UCSD-AML1 (cell line): Measurements from ENCODE around the gene LYSMD1.

Experiments
- DNase-seq: peaks from one replicate; lab custom pipeline; 2025; ENCODE audit not compliant: unreplicated experiment; lab: John Stamatoyannopoulos, UW

LYSMD1 gene

GRCh38 chr1:151176514-151177045 is 10.9 kb upstream of the LYSMD1 start:
- DNase-seq, result no peak

DNA sequence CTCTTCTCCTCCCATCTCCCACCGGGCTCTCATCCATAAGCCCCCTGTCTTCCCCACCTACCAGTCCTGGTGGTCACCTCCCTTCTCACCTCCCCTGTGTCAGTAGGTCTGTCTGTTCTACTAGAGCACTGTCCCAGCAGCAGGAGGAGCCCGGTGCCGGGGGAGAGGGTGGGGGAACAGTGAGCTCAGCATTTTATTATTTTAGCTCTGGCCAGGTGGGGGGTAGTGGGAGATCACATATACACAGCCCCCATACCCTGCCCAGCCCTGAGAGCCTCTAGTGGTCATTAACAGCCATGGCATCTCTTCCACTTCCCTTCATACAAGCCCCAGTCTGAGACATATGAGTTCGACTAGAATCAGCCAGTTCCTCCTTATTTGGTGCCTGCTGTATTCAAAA is 10.2 kb upstream of the LYSMD1 start, which contains the start of gene TMOD4:
TMOD4 (minus strand) TSS at position 119 of the 400 bp plus-strand sequence. CDS start 1,106 bp downstream, outside the sequence.
- no peak for DNase-seq

DNA sequence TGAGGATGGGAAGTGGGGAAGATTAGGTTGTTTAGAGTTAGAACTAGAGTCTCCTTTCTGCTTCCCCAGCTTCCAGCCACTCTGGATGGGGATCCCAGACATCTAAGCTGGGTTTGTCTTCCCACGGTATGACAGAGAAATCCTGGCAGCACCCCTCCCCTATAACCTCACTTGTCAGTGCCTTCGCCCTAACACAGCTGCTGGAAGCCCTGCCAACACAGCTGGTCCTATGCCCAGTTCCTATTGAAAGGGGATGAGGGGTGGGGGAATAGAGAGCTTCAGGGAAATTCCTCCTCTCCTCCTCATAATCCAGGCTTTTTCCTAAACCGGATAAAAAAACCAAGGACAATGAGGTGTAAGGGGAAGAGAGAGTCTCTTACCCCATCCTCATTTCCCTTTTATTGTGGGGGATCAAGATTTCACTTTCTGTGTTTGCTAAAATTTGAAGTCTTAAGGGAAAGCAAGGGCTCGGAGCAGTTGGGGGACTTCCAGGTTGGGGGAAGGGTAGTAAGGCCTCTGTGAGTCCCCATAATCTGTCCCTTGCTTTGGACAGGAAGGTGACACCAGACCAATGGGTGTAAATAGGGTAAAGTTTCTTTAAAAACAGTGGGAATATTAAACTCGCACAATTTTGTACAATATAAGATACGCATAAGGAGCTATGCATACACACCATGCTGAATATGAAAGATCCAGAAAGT is 9.5 kb upstream of the LYSMD1 start:
- no peak for DNase-seq

DNA sequence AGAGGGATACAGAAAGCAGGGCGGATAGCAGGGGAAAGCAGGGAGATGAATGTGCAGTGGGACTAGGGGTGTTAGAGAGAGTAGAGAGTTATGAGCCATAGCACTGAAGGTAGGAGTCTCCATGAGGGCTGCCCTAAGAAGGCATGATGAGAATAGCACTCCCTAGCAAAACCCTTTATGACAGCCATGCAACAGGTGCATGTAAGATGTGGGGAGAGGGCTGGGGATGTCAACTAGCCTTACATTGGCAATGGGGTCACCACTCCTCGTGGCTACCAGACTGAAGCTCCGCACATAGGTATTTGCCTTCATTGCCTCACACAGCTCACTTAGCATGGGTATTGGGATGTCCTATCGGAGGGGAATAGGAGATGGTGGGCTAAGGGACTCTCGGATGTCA is 5.5 kb upstream of the LYSMD1 start:
- no peak for DNase-seq

GRCh38 chr1:151167116-151167515 is 1.4 kb upstream of the LYSMD1 start:
- no peak for DNase-seq

GRCh38 chr1:151166505-151166956 is 829 bp upstream of the LYSMD1 start:
- DNase-seq, result peak; percentile 52

- no peak for DNase-seq
Observed at GRCh38 chr1:151165281-151165737, 393 bp downstream of the LYSMD1 start.

- no peak for DNase-seq
Observed at GRCh38 chr1:151164732-151165280, 896 bp downstream of the LYSMD1 start.

- no peak for DNase-seq
Observed at GRCh38 chr1:151159373-151159772, 6.3 kb downstream of the LYSMD1 start.

DNA sequence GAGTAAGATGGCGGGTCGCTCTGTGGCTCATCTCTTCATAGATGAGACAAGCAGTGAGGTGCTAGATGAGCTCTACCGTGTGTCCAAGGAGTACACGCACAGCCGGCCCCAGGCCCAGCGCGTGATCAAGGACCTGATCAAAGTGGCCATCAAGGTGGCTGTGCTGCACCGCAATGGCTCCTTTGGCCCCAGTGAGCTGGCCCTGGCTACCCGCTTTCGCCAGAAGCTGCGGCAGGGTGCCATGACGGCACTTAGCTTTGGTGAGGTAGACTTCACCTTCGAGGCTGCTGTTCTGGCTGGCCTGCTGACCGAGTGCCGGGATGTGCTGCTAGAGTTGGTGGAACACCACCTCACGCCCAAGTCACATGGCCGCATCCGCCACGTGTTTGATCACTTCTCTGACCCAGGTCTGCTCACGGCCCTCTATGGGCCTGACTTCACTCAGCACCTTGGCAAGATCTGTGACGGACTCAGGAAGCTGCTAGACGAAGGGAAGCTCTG is 6.9 kb downstream of the LYSMD1 start:
- DNase-seq, result no peak

DNA sequence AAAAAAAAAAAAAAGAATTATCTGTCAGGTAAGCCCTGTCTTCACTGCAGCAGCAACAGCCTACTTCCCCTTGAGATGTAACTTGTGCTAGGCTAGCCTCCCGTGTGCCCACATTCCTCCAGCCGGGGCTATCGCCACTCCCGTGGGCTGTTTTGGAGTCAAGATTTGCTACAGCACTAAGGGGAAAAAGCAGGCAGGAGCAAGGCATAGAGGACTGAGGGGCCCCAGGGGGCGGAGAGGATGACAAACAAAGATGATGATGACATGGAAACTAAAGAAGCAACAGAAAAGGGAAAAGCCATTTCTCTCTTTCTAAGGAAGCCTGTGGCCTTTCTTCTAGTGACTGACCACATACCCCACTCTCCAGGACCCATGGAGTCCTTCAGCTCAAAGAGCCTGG is 7.4 kb downstream of the LYSMD1 start:
- DNase-seq, result peak; percentile 21

DNA sequence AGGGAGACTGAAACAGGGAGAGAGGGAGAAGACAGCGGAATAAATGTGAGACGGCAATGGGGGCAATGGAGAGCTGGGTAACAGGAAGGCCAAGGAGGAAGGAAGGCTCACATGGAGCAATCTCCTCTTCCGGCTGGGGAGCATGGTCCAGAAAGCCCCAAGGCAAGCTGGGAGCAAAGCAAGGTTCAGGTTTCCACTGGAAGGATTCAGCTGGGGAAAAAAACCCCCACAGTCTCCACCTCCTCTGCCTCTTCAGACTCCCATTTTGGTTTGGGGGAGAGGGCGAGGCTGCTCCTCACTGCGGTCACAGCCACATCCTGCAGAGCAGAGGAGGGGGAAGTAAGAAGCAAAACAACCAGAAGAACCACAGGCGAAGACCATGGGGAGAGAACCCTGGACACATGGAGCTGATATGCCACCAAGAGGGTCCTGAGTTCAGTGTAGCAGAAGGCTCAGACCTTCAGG is 8.6 kb downstream of the LYSMD1 start:
- peak; percentile 89 for DNase-seq

- DNase-seq, result peak; percentile 84
Observed at GRCh38 chr1:151156515-151156819, 9.2 kb downstream of the LYSMD1 start, which contains the start of gene TNFAIP8L2. TSS of gene TNFAIP8L2 (plus strand) at chr1:151156649. CDS start at chr1:151158698, 2,049 bp downstream.

DNA sequence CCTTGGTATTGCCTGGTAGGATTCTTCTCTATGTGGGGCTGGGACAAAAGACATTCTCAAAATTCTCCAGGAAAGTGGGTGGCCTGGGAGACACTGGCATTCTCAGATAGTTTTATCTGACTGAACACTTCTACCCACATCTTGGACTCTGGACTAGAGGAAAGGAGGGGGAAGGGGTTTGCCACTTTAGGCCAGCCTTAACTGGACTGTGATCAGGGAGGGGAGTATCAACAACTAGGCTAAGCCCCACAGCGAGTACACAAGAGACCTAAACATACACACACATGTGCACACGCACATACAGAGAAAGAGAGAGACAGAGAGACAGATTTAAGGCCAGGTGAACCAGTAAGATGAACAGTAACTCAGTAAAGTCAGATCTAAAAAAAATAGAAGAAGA is 18.0 kb downstream of the LYSMD1 start:
- DNase-seq, result no peak

- peak; percentile 49 for DNase-seq
Observed at GRCh38 chr1:151147132-151147503, 18.6 kb downstream of the LYSMD1 start.

DNA sequence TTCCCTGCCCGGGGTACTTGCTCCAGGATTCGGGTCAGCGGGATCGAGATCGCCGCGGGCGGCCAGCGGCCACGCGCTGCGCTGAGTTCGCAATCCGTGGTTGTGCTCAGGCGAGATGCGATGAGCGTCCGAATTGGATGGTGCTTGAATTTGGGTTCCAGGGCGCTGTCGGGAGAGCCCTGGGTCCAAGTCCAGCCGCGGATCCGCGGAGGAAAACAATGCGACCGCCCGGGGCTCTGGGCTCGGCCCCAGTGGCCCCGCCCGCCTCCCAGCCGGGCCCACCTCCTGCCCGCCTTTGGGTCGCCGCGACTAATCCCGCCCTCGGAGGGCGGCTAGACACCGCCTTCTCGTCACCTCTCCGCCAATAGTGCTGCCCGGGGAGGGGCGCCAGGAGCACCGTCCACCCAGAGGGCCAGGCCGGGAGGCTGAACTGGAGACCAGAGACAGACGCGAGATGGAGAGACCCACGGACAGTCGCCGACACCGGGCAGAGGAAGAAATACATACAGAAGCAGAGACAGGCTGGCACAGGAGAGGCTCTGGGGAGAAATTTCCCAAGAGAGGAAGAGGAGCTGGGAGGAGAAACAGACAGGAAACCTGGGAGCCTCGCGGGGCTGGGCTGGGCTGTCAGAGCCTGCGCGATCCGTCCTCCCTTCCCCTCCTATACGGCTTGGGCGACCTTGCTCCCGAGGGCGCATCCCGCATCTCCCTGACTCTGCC is 19.1 kb downstream of the LYSMD1 start, which contains the start of gene SEMA6C:
SEMA6C (minus strand) TSS at position 220 of the 720 bp plus-strand sequence. CDS start 4,010 bp downstream, outside the sequence.
- peak; percentile 90 for DNase-seq

DNA sequence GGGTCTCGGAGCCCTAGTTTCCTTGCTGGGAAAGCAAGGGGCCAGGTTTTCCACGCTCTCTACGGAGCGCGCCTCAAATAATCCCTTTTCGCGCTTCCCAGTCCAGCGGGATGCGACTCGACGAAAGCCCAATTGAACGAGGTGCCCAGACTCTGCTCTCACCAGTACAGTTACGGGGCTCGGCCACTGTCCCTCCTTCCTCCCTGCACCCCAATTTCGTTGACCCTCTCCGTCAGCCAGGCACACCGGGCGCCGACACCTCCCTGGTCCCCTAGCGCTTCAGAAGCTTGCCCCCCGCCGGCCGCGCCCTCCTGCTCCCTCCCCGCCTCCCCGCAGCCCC is 19.7 kb downstream of the LYSMD1 start:
- no peak for DNase-seq

GRCh38 chr1:151145304-151146071 is 20.2 kb downstream of the LYSMD1 start:
- DNase-seq, result no peak

DNA sequence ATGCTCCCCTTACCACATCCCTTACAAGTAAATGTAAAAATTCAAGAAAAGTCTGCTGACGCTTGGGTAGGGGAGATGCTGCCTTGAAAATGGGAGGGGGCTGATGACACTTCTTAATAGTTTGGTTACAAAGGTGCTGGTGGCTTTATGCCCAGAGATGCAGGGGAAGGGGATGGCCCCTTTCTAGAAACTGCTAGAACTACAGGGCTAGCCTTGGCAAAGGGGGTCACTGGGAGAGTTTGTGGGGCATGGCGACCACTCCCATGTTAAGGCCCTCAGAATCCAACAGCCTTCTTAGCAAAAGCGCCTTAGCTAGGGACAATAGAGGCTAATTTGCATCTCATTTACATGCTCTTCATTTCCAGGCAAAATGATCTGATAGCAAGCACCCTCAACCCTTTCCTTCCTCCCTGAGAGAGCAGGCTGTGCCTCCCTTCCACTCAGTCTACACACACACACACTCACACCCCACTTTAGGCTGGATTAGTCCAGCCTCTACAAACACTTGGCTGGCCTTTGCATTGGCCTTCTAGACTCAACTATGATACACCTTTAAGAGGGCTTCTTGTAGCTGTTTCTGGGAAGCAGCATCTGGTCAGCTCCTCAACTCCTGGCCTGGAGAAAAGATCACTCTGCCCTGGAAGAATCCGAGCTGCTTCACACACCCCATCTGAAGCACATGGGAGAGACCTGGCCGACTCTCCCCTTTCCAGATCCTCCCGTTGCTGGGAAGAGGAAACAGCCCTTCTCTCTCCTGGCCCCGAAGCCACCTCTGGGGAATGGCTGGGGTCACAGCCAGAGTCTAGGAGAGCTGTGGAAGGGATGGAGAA is 21.0 kb downstream of the LYSMD1 start:
- DNase-seq, result no peak

DNA sequence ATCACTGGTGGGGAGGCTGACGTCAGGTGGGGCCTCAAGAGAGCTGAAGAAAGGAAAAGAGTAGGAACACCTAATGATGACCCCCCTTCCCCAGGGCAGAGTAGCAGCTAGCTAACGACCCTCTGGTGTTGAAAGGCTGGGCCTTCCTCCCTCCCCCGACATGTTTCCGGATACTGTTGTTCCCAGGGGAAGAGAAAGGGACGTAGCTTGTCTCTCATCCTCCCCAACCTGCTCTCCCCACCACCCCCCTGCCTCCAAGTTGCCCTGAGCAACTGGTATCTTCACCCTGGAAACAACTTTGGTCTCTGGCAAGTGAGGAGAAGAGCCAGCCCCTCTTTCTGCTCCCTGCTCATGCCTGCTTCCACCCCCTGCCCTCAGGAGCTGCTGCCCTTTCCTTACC is 21.7 kb downstream of the LYSMD1 start:
- DNase-seq, result no peak
